Caco-2 (cell line): ENCODE data around the gene ZNF398. TPM values are rescaled to one million over a fixed set of nuclear protein-coding genes. Genes with fewer than 3 reads are reported as not detected.

Source experiments
- BruUV-seq: library from RNA; stranded (reverse); fragments of 400-500 nt; replicated peaks from 2 replicates; lab custom pipeline; 2021; lab: Mats Ljungman, UMichigan
- CTCF ChIA-PET: fragments of 300-600 bp; sonication (Branson Sonifier 250); formaldehyde crosslinking; loops from one replicate; lab custom pipeline; 2022; ENCODE audit warnings: antibody characterized with exemption; lab: Charles Lee
- POLR2A ChIA-PET: fragments of 300-600 bp; sonication (Branson Sonifier 250); formaldehyde crosslinking; loops from one replicate; lab custom pipeline; 2022; ENCODE audit warnings: antibody characterized with exemption; lab: Charles Lee
- DNase-seq, 2 experiments: peaks; one replicate each; pipeline versions ENCODE4 v3.0.0 to v3.0.0-alpha.2; 2020 to 2022
- H3K27me3 ChIP-seq: replicated peaks from 2 replicates; pipeline ENCODE4 v1.6.0; 2011; ENCODE audit warnings: low read length; ENCODE audit not compliant: control insufficient read depth, insufficient read depth
- H3K36me3 ChIP-seq: 2 replicates; pipeline ENCODE4 v1.5.1; 2011; ENCODE audit warnings: low read length; ENCODE audit not compliant: control insufficient read depth, insufficient read depth
- H3K4me1 ChIP-seq: fragments of 250-450 bp; sonication (Bioruptor Pico); 2 replicates; pipeline ENCODE4 v1.5.1; 2020; ENCODE audit warnings: mild to moderate bottlenecking
- H3K4me3 ChIP-seq: 2 replicates; pipeline ENCODE4 v1.5.1; 2011; ENCODE audit warnings: low read depth, mild to moderate bottlenecking, control low read depth, low read length
- H3K9me3 ChIP-seq: fragments of 250-450 bp; sonication (Bioruptor Pico); 2 replicates; pipeline ENCODE4 v1.5.1; 2020; ENCODE audit warnings: mild to moderate bottlenecking, moderate library complexity
- H3K27ac Mint-ChIP-seq: one replicate; pipeline ENCODE4 v1.8.0; 2022; ENCODE audit warnings: mixed read lengths; ENCODE audit not compliant: unreplicated experiment
- H3K27me3 Mint-ChIP-seq: one replicate; pipeline ENCODE4 v1.8.0; 2022; ENCODE audit warnings: mixed read lengths; ENCODE audit not compliant: insufficient read depth, unreplicated experiment
- H3K36me3 Mint-ChIP-seq: one replicate; pipeline ENCODE4 v1.8.0; 2022; ENCODE audit warnings: mild to moderate bottlenecking, mixed read lengths; ENCODE audit not compliant: insufficient read depth, unreplicated experiment
- H3K4me1 Mint-ChIP-seq: one replicate; pipeline ENCODE4 v1.8.0; 2022; ENCODE audit warnings: low read depth, mixed read lengths; ENCODE audit not compliant: unreplicated experiment
- H3K4me3 Mint-ChIP-seq: one replicate; pipeline ENCODE4 v1.8.0; 2022; ENCODE audit warnings: mild to moderate bottlenecking, moderate library complexity, mixed read lengths; ENCODE audit not compliant: unreplicated experiment
- H3K9me3 Mint-ChIP-seq: one replicate; pipeline ENCODE4 v1.8.0; 2022; ENCODE audit warnings: mixed read lengths; ENCODE audit not compliant: unreplicated experiment
- intact Hi-C: fragments of 100-400 bp; cut with micrococcal nuclease; formaldehyde crosslinking; loops from one replicate; pipeline ENCODE4 v1.10.0; 2022; ENCODE audit not compliant: unreplicated experiment
- total RNA-seq: library from RNA; stranded (reverse); gene quantifications from 2 replicates; pipeline ENCODE4 v1.2.3, GENCODE V29; 2022
- TF ChIP-seq, protein P1 (sequence below), 2 experiments: fragments of 200-600 bp in 1 of 2; IDR thresholded peaks; 1 replicate in 1 of 2; 2 replicates in 1 of 2; pipeline versions ENCODE4 v1.5.1 to v1.8.0; 2011 to 2022; ENCODE audit warnings: antibody characterized with exemption in 1 of 2, control low read depth in 1 of 2, inconsistent platforms in 1 of 2, low read depth in 1 of 2, low read length in 1 of 2, mild to moderate bottlenecking in 1 of 2, moderate library complexity in 1 of 2; ENCODE audit not compliant: insufficient read depth in 1 of 2, severe bottlenecking in 1 of 2, unreplicated experiment in 1 of 2

The ZNF398 gene
- total RNA-seq, 1 experiment from 2014 or later: 13.4 TPM

DNA sequence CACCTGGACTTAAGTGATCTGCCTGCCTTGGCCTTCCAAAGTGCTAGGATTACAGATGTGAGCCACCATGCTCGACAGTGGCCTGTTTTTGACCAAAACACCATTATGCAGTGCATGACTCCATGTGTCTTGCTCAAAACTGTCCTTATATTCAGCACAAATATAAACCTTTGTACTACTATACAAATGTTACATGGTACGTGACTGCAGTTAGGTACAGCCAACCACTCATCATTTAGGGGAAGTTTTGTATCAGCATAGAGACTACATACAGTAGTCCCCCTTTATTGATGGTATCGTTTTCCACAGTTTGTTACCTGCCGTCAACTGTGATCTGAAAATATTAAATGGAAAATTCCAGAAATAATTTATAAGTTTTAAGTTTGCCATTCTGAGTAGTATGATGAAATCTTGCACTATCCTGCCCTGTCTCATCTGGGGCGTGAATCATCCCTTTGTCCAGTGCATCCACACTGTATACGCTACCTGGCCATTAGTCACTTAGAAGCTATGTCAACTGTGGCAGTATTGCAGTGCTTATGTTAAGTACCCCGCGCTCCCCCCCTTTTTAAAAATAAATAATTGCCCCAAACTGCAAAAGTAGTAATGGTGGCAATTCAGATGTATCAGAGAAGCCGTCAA is 24.8 kb downstream of the ZNF398 start:
- H3K9me3 Mint-ChIP-seq: no peaks in the 10 kb centered on the region
- TF ChIP-seq, protein P1, sequence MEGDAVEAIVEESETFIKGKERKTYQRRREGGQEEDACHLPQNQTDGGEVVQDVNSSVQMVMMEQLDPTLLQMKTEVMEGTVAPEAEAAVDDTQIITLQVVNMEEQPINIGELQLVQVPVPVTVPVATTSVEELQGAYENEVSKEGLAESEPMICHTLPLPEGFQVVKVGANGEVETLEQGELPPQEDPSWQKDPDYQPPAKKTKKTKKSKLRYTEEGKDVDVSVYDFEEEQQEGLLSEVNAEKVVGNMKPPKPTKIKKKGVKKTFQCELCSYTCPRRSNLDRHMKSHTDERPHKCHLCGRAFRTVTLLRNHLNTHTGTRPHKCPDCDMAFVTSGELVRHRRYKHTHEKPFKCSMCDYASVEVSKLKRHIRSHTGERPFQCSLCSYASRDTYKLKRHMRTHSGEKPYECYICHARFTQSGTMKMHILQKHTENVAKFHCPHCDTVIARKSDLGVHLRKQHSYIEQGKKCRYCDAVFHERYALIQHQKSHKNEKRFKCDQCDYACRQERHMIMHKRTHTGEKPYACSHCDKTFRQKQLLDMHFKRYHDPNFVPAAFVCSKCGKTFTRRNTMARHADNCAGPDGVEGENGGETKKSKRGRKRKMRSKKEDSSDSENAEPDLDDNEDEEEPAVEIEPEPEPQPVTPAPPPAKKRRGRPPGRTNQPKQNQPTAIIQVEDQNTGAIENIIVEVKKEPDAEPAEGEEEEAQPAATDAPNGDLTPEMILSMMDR (IDR thresholded peaks at IDR 0.05; ENCODE audit: insufficient read depth in 1 of 2, low read depth in 1 of 2, low read length in 1 of 2, severe bottlenecking in 1 of 2, unreplicated experiment in 1 of 2): no peak
- H3K27ac Mint-ChIP-seq: no peak overlapping the region
- no peak for DNase-seq
- H3K4me1 ChIP-seq: no peaks in the 10 kb centered on the region
- H3K36me3 ChIP-seq: no peaks in the 10 kb centered on the region
- H3K27me3 Mint-ChIP-seq: no peaks in the 10 kb centered on the region
- no peaks in the 10 kb centered on the region for H3K4me1 Mint-ChIP-seq
- no peak overlapping the region for H3K4me3 ChIP-seq
- intact Hi-C loops: no loop called here
- ChIA-PET CTCF (no interaction called here), POLR2A (no interaction called here)
- H3K4me3 Mint-ChIP-seq: no peak overlapping the region
- H3K27me3 ChIP-seq: no peaks in the 10 kb centered on the region
- BruUV-seq: no TSS peak
- peaks cover 58% of the 10 kb centered on the region for H3K36me3 Mint-ChIP-seq
- no peaks in the 10 kb centered on the region for H3K9me3 ChIP-seq

DNA sequence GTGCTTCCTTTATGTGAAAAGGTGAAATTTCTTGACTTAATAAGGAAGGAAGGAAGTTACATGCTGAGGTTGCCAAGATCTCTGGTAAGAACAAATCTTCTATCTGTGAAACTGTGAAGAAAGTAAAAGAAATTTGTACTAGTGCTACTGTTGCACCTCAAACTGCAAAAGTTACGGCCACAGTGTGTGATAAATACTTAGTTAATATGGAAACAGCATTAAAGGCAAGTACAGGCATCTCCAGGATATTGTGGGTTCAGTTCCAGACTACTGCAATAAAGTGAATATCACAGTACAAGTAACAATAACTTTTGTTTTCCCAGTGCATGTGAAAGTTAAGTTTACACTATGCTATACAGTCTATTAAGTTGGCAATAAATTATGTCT is 25.3 kb downstream of the ZNF398 start:
- Histone ChIP-seq H3K36me3 (no peaks in the 10 kb centered on the region), H3K9me3 (no peaks in the 10 kb centered on the region), H3K4me3 (no peak overlapping the region), H3K27me3 (no peaks in the 10 kb centered on the region), H3K4me1 (no peaks in the 10 kb centered on the region)
- TF ChIP-seq, protein P1 (IDR thresholded peaks at IDR 0.05; ENCODE audit: insufficient read depth in 1 of 2, low read depth in 1 of 2, low read length in 1 of 2, severe bottlenecking in 1 of 2, unreplicated experiment in 1 of 2): no peak
- BruUV-seq: no TSS peak
- Mint-ChIP-seq H3K4me3 (no peak overlapping the region), H3K27me3 (no peaks in the 10 kb centered on the region), H3K36me3 (peaks cover 58% of the 10 kb centered on the region), H3K27ac (no peak overlapping the region), H3K9me3 (no peaks in the 10 kb centered on the region), H3K4me1 (no peaks in the 10 kb centered on the region)
- intact Hi-C loops: no loop called here
- POLR2A ChIA-PET: no interaction called here
- DNase-seq: no peak
- CTCF ChIA-PET: no interaction called here

DNA sequence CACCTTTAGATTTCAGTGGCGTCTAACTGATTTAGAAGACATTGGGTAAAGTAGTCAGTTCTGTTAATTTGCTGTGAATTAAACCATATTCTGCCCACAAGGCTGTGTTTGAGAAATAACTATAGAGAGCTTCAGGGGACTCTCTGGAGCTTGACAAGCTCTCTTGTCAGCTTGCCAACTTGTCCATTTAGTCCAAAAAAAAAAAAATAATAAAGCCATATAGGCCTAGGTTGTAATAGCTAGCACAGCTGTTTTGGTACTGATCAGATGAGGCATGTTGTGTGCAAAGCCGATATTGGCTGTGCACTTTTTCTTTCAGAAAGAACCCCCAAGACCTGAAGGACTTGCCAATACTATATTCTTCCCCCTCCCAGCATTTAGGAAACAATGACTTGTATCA is 27.9 kb downstream of the ZNF398 start:
- H3K4me1 ChIP-seq: no peaks in the 10 kb centered on the region
- CTCF ChIA-PET: no interaction called here
- intact Hi-C loops: no loop called here
- H3K4me3 ChIP-seq: no peak overlapping the region
- H3K27ac Mint-ChIP-seq: no peak overlapping the region
- peaks cover 58% of the 10 kb centered on the region for H3K36me3 Mint-ChIP-seq
- H3K9me3 Mint-ChIP-seq: no peaks in the 10 kb centered on the region
- no peak overlapping the region for H3K4me3 Mint-ChIP-seq
- POLR2A ChIA-PET: no interaction called here
- no peaks in the 10 kb centered on the region for H3K9me3 ChIP-seq
- TF ChIP-seq, protein P1 (IDR thresholded peaks at IDR 0.05; ENCODE audit: insufficient read depth in 1 of 2, low read depth in 1 of 2, low read length in 1 of 2, severe bottlenecking in 1 of 2, unreplicated experiment in 1 of 2): no peak
- no peaks in the 10 kb centered on the region for H3K4me1 Mint-ChIP-seq
- BruUV-seq: no TSS peak
- H3K36me3 ChIP-seq: peaks cover 1% of the 10 kb centered on the region; the same call in 1 of the 2 replicates
- DNase-seq: no peak
- H3K27me3 ChIP-seq: no peaks in the 10 kb centered on the region
- H3K27me3 Mint-ChIP-seq: no peaks in the 10 kb centered on the region
